ENCODE measurements around the gene MAPKAPK2.

DNA sequence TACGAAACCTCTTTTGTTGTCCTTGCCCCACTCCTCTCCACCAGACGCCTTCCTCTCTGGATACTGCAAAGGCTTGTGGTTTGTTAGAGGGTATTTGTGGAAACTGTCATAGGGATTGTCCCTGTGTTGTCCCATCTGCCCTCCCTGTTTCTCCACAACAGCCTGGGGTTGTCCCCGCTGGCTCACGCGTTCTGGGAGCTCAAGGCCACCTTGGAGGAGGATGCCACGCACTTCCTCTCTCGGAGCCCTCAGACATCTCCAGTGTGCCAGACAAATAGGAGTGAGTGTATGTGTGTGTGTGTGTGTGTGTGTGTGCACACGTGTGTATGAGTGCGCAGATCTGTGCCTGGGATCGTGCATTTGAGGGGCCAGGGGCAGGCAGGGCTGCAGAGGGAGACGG, 48.3 kb downstream of the MAPKAPK2 start:
- TF ChIP-seq, protein P1, sequence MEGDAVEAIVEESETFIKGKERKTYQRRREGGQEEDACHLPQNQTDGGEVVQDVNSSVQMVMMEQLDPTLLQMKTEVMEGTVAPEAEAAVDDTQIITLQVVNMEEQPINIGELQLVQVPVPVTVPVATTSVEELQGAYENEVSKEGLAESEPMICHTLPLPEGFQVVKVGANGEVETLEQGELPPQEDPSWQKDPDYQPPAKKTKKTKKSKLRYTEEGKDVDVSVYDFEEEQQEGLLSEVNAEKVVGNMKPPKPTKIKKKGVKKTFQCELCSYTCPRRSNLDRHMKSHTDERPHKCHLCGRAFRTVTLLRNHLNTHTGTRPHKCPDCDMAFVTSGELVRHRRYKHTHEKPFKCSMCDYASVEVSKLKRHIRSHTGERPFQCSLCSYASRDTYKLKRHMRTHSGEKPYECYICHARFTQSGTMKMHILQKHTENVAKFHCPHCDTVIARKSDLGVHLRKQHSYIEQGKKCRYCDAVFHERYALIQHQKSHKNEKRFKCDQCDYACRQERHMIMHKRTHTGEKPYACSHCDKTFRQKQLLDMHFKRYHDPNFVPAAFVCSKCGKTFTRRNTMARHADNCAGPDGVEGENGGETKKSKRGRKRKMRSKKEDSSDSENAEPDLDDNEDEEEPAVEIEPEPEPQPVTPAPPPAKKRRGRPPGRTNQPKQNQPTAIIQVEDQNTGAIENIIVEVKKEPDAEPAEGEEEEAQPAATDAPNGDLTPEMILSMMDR (IDR thresholded peaks at IDR 0.05): no peak
- no peak for TF ChIP-seq POLR2A (IDR thresholded peaks at IDR 0.05)
